OCI-LY1 (cell line): Measurements from ENCODE around the gene PLVAP.
A peak's percentile ranks its signal among the peaks of the same experiment; 100 is the strongest.

ENCODE experiments used
- H2AFZ ChIP-seq: fragments of 200-600 bp; sonication (generic), shearing (Covaris generic); 2 replicates; pipeline ENCODE4 v1.6.0; 2014; ENCODE audit warnings: antibody characterized with exemption, mild to moderate bottlenecking, low read length
- H3F3A ChIP-seq: fragments of 200-600 bp; sonication (generic), shearing (Covaris generic); 2 replicates; pipeline ENCODE4 v1.6.0; 2014; ENCODE audit warnings: mild to moderate bottlenecking, antibody characterized with exemption, low read length, moderate library complexity; ENCODE audit not compliant: insufficient read depth
- H3K27ac ChIP-seq: fragments of 200-600 bp; sonication (generic); 2 replicates; pipeline ENCODE4 v1.5.1; 2014; ENCODE audit warnings: low read length, mixed run types, mild to moderate bottlenecking, low read depth; ENCODE audit not compliant: poor library complexity, severe bottlenecking
- H3K27me3 ChIP-seq: fragments of 200-600 bp; sonication (generic); 2 replicates; pipeline ENCODE4 v1.6.0; 2014; ENCODE audit warnings: antibody characterized with exemption, mild to moderate bottlenecking, low read length, moderate library complexity; ENCODE audit not compliant: insufficient read depth
- H3K36me3 ChIP-seq: fragments of 200-600 bp; sonication (generic); 2 replicates; pipeline ENCODE4 v1.6.1; 2014; ENCODE audit warnings: mild to moderate bottlenecking, antibody characterized with exemption, low read length, moderate library complexity, mixed read lengths; ENCODE audit not compliant: insufficient read depth
- H3K4me1 ChIP-seq: fragments of 200-600 bp; sonication (generic); 2 replicates; pipeline ENCODE4 v1.5.1; 2014; ENCODE audit warnings: mild to moderate bottlenecking, low read length, moderate library complexity; ENCODE audit not compliant: insufficient read depth, severe bottlenecking
- H3K4me2 ChIP-seq: fragments of 200-600 bp; sonication (generic), shearing (Covaris generic); 2 replicates; pipeline ENCODE4 v1.6.1; 2014; ENCODE audit warnings: low read length
- H3K4me3 ChIP-seq: fragments of 200-600 bp; sonication (generic); 2 replicates; pipeline ENCODE4 v1.5.1; 2014; ENCODE audit warnings: low read length, low read depth, mild to moderate bottlenecking, mixed read lengths; ENCODE audit not compliant: poor library complexity, severe bottlenecking
- H3K79me2 ChIP-seq: fragments of 200-600 bp; shearing (Covaris generic); 2 replicates; pipeline ENCODE4 v1.6.1; 2016; ENCODE audit warnings: mixed run types, low read length, mixed read lengths; ENCODE audit not compliant: insufficient read depth
- H3K9ac ChIP-seq: fragments of 200-600 bp; sonication (generic), shearing (Covaris generic); 2 replicates; pipeline ENCODE4 v1.6.1; 2014; ENCODE audit warnings: mild to moderate bottlenecking, low read length, mixed read lengths
- H3K9me2 ChIP-seq: fragments of 200-600 bp; sonication (generic), shearing (Covaris generic); 2 replicates; pipeline ENCODE4 v1.6.1; 2014; ENCODE audit warnings: low read depth, mild to moderate bottlenecking, low read length, mixed read lengths
- H3K9me3 ChIP-seq: fragments of 200-600 bp; shearing (Covaris generic); 2 replicates; pipeline ENCODE4 v1.6.1; 2014; ENCODE audit warnings: low read length, mixed read lengths
- H4K20me1 ChIP-seq: fragments of 200-600 bp; sonication (generic), shearing (Covaris generic); 2 replicates; pipeline ENCODE4 v1.6.0; 2016; ENCODE audit warnings: mild to moderate bottlenecking, low read length; ENCODE audit not compliant: insufficient read depth
- EZH2 ChIP-seq: fragments of 200-600 bp; sonication (generic), shearing (Covaris generic); IDR thresholded peaks from 2 replicates; pipeline ENCODE4 v1.8.0; 2017; ENCODE audit warnings: borderline replicate concordance, mixed run types, mild to moderate bottlenecking, antibody characterized with exemption, low read length, moderate library complexity, mixed read lengths
- TF ChIP-seq, protein P1 (sequence below): fragments of 200-600 bp; sonication (generic), shearing (Covaris generic); IDR thresholded peaks from 2 replicates; pipeline ENCODE4 v1.5.1; 2017; ENCODE audit warnings: mild to moderate bottlenecking, antibody characterized with exemption, low read length, moderate library complexity, mixed read lengths

PLVAP gene

DNA sequence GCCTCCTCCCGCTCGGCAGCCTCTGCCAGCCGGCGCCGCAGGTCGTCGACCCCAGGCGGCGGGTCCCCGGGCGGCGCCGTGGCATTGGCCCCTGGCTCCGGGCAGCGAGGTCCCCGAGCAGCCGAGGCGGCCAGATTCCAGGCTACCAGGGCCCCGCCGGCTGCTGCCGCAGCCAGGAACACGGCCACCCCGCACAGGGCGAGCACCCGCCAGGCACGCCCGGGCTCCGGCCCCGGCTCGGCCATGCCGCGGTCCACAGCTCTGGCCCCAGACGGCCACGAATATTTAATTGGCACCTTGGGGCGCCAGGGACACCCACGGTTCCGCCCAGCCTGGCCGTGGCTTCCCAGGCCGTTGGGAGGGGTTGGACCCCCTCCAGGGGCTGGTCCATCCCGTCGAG is 16.8 kb upstream of the PLVAP start, which contains the start of gene CCDC194:
Gene CCDC194, minus strand, starts transcription at position 283 of the 400 bp plus-strand sequence. Its CDS starts 38 bp downstream, at position 245.
- Histone ChIP-seq H3F3A (no peaks in the 10 kb centered on the region), H3K36me3 (peaks cover 8% of the 10 kb centered on the region), H4K20me1 (no peaks in the 10 kb centered on the region), H3K4me2 (no peak within 1 kb of the TSS), H3K9me2 (no peaks in the 10 kb centered on the region), H3K9ac (no peak within 1 kb of the TSS), H3K27me3 (no peaks in the 10 kb centered on the region; the same call in 1 of the 2 replicates), H3K9me3 (peaks cover 3% of the 10 kb centered on the region; the same call in 1 of the 2 replicates), H2AFZ (no peak within 1 kb of the TSS), H3K4me1 (peaks cover 16% of the 10 kb centered on the region), H3K27ac (no peak within 1 kb of the TSS), H3K79me2 (no peaks in the 10 kb centered on the region), H3K4me3 (no peak within 1 kb of the TSS)
- TF ChIP-seq EZH2, result no peak
- TF ChIP-seq, protein P1, sequence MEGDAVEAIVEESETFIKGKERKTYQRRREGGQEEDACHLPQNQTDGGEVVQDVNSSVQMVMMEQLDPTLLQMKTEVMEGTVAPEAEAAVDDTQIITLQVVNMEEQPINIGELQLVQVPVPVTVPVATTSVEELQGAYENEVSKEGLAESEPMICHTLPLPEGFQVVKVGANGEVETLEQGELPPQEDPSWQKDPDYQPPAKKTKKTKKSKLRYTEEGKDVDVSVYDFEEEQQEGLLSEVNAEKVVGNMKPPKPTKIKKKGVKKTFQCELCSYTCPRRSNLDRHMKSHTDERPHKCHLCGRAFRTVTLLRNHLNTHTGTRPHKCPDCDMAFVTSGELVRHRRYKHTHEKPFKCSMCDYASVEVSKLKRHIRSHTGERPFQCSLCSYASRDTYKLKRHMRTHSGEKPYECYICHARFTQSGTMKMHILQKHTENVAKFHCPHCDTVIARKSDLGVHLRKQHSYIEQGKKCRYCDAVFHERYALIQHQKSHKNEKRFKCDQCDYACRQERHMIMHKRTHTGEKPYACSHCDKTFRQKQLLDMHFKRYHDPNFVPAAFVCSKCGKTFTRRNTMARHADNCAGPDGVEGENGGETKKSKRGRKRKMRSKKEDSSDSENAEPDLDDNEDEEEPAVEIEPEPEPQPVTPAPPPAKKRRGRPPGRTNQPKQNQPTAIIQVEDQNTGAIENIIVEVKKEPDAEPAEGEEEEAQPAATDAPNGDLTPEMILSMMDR, result no peak

DNA sequence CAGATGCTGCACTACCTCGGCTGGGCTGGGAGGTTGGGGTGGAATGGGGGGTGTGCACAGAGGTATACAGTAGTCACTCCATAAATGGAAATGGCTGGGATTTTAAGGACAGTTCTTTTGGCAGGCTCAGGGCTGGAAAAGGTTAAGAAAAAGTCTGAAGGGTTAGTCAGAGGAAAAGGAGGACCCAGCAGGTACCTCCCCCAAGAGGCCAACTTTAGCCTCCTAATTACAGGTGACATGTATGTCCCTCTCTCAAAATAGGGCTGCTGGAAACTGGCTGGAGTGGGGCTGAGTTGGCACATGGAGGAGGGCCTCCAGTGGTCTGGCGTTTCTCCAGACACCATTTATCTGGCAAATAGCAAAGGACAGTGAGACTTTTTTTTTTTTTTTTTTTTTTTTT is 15.9 kb upstream of the PLVAP start:
- Histone ChIP-seq H3K4me1 (peaks cover 16% of the 10 kb centered on the region), H3K27ac (no peak overlapping the region), H3K4me3 (no peak overlapping the region), H3K27me3 (no peaks in the 10 kb centered on the region; the same call in 1 of the 2 replicates), H3K9me3 (peaks cover 3% of the 10 kb centered on the region; the same call in 1 of the 2 replicates), H3K9ac (no peak overlapping the region), H2AFZ (no peak overlapping the region), H3K9me2 (no peaks in the 10 kb centered on the region), H3K4me2 (no peak overlapping the region), H4K20me1 (no peaks in the 10 kb centered on the region), H3F3A (no peaks in the 10 kb centered on the region), H3K36me3 (peaks cover 8% of the 10 kb centered on the region), H3K79me2 (no peaks in the 10 kb centered on the region)
- TF ChIP-seq, protein P1, result no peak
- no peak for TF ChIP-seq EZH2

DNA sequence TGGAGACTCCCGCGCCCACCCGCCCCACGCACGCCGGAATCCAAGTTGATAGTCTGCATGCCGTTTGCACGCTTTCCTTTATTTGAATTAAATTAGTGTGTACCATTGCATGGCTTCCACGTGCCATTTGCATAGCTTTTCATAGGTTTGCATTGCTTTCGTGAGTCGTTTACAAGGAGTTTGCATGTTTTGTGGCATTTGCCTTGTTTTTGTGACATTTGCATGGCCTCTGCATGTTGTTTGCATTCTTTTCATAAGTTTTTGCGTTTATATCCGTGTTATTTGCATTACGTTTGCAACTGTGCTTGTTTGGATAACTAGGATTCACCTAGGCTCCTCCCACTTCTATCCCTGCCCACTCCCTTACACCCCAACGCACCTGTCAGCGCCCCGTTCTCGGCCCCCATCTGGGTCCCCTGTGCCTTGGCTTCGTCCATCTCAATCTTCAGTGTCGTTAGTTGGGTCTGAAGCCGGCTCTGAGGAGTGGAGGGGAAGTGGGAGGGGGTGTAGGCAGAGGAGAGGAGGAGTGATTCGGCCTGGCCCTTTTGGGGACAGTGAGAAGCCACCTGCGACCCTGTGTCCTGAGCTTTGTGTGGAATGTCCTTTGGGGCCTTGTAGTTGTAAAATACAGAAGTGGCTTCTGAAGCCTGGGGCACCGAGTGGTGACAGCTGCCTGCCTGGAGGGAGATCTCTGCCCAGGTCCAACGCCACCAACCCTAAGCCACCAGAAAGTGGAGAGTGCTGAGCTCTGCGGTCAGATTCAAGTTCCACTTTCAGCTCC is 14.4 kb upstream of the PLVAP start:
- H3K4me1 ChIP-seq, result peaks cover 16% of the 10 kb centered on the region
- H3F3A ChIP-seq, result no peaks in the 10 kb centered on the region
- peak overlapping the region; percentile 75 for H3K4me2 ChIP-seq
- no peaks in the 10 kb centered on the region for H3K9me2 ChIP-seq
- peak overlapping the region; percentile 55 for H3K4me3 ChIP-seq
- H3K79me2 ChIP-seq, result no peaks in the 10 kb centered on the region
- H4K20me1 ChIP-seq, result no peaks in the 10 kb centered on the region
- no peaks in the 10 kb centered on the region; the same call in 1 of the 2 replicates for H3K36me3 ChIP-seq
- H3K27ac ChIP-seq, result no peak overlapping the region
- no peaks in the 10 kb centered on the region; the same call in 1 of the 2 replicates for H3K27me3 ChIP-seq
- TF ChIP-seq, protein P1, result no peak
- no peak for TF ChIP-seq EZH2
- H3K9me3 ChIP-seq, result peaks cover 3% of the 10 kb centered on the region; the same call in 1 of the 2 replicates
- H2AFZ ChIP-seq, result no peak overlapping the region
- peak overlapping the region; percentile 33; the same call in 1 of the 2 replicates for H3K9ac ChIP-seq
